Measurements from ENCODE around the gene CELF5.

CELF5 gene

DNA sequence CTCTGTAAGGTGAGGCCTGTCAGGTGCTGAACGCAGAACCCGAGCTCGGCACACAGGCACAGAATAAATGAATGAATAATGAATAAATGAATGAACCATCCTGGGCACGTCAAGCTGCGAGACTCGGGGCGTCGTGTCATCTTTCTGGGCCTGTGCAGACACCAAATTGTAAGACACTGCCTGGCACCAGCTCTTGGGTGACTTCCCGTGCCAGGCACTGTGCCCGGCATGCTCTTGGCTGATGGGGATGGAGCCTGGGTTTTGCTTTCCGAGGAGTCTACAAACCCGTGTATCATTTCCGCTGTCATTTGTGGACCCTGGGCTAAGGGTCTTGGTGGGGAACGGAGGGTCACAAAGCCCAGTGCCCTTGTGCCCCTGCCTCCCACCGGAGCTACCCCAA, 43.9 kb downstream of the CELF5 start:
- Mint-ChIP-seq H3K9me3 (no peaks in the 10 kb centered on the region), H3K27ac (peak overlapping the region in 1 of 2 donors; percentile 61), H3K4me1 (no peaks in the 10 kb centered on the region), H3K27me3 (peaks cover 53% of the 10 kb centered on the region), H3K4me3 (no peak overlapping the region)
- ATAC-seq = no peak
- no peak for DNase-seq

DNA sequence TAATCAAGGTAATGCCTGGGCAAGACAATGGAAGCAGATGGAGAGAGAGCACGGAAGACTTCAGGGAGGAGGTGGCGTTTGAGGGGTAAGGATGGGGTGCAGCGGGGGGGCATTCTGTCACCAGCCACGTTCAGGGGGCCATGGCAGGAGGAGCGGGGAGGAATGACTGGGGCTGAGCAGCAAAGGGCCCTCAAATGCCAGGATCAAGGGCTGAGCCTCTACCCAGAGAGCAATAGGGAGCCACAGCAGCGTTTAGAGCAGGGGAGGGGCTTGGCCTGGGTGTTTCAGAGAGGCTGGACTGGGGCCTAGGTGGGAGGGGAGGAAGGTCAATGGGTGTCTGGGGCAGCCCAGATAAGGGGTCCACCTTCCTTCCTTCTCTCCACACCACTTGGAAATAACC, 44.3 kb downstream of the CELF5 start:
- peaks cover 53% of the 10 kb centered on the region for H3K27me3 Mint-ChIP-seq
- peak overlapping the region in 1 of 2 donors; percentile 61 for H3K27ac Mint-ChIP-seq
- H3K4me3 Mint-ChIP-seq = no peak overlapping the region
- no peaks in the 10 kb centered on the region for H3K9me3 Mint-ChIP-seq
- DNase-seq (no peak), ATAC-seq (no peak)
- no peaks in the 10 kb centered on the region for H3K4me1 Mint-ChIP-seq

DNA sequence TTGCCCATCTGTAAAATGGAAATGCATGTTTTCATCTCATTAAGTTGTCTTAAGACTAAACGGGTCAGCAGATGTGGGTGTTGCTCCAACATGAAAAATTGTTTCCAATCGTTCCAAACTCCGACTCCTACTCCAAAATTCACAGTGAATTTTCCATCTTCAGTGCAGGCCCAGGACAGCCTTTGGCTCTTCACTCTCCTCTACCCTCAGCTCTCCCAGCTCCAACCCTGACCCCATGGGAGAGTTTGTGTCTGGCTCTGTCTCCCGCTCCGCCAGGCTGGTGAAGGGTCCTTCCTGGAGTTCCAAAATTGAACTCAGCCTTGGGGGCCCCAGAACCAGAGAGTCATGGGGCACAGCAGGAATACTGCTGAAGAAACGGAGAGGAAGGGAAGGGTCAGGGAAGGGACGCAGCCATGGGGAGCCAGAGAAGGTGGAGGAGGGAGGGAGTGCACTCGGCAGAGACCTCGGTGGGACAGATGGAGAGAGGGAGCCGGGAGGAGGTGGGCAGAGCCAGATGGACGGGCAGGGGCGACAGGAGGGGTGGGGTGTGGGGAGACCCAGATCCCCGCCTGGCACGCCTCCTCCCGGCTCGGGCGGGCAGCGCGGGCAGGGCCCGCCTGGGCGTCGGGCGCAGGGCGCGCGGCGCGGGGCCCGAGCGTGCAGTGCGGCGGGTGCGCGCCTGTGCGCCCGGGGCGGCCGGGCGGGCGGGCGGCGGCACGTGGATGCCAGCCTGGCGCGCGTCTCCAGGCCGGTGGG, 45.6 kb downstream of the CELF5 start:
- peaks cover 6% of the 10 kb centered on the region for H3K4me1 Mint-ChIP-seq
- H3K27ac Mint-ChIP-seq = no peak overlapping the region
- H3K27me3 Mint-ChIP-seq = peaks cover 53% of the 10 kb centered on the region
- H3K4me3 Mint-ChIP-seq = no peak overlapping the region
- H3K9me3 Mint-ChIP-seq = no peaks in the 10 kb centered on the region
- ATAC-seq (no peak), DNase-seq (no peak)

DNA sequence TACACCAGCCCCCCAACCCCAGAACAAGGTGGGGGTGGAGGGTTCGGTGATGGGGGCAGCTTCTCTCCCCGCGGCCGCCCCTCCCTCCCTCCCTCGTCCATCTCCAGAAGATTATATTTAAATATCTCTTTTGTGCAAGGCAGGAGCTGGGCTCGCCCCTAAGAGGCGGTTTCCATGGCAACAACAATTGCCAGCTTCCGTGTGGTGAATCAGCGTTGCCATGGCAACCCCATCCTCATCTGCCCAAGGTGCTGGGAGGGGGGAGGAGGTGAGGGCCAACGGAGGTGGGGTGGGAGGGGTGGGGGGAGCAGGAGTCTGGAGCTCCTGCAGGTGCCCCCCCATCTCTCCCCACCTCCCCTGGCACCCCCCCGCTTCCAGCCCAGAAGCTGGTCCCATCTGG, 46.4 kb downstream of the CELF5 start:
- peaks cover 12% of the 10 kb centered on the region for H3K4me1 Mint-ChIP-seq
- peaks cover 52% of the 10 kb centered on the region for H3K27me3 Mint-ChIP-seq
- no peak overlapping the region for H3K4me3 Mint-ChIP-seq
- ATAC-seq (no peak), DNase-seq (peak; percentile 45 to 61)
- no peak overlapping the region for H3K27ac Mint-ChIP-seq
- H3K9me3 Mint-ChIP-seq = no peaks in the 10 kb centered on the region

DNA sequence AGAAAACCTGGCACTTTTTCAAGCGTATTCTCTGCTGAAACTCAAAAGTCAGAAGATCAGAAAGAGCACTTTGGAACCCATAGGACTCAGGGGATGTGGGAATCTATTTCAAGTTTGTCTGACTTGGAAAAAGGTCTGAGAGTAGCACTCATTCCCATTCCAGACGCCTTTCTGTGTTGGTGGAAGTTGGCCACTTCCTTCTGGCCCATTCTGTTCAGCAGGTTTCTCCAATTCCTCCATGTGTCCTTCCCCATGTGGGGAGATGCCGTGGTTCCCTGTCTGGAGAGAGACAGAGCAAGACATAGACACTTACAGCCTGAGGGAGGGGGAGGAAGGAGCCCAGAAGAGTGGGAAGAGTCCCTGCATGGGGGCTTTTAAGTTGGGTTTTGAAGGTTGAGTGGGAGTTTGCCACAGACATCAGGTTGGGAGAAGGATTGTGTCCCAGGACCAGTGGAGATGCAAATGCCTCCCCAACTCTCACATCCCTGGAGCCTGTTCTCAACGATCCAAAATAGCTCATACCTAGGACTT, 48.0 kb downstream of the CELF5 start:
- no peak overlapping the region for H3K27ac Mint-ChIP-seq
- no peak for ATAC-seq
- no peak for DNase-seq
- H3K9me3 Mint-ChIP-seq = no peaks in the 10 kb centered on the region
- H3K4me1 Mint-ChIP-seq = peaks cover 12% of the 10 kb centered on the region
- H3K27me3 Mint-ChIP-seq = peaks cover 38% of the 10 kb centered on the region
- no peak overlapping the region for H3K4me3 Mint-ChIP-seq

DNA sequence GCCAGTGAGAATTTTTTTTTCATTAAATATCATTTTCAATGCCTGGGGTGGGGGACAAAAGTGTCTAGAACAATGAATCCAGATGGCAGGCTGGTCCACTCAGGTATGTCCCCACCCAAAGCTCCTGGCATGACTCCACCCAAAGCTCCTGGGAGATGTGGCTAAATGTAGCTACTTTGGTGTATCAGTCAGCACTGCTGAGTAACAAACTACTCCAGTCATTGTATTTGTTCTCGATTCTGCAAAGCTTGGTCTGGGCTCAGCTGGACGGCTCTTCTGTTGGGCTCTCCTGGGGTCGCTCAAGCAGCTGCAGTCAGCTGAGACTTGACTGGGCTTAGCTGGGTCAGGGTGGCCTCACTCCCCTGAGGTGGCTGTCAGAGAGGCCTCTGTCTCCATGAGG, 48.5 kb downstream of the CELF5 start:
- Mint-ChIP-seq H3K27me3 (peaks cover 33% of the 10 kb centered on the region), H3K27ac (no peak overlapping the region), H3K4me1 (peaks cover 12% of the 10 kb centered on the region), H3K4me3 (no peak overlapping the region), H3K9me3 (no peaks in the 10 kb centered on the region)
- ATAC-seq (no peak), DNase-seq (no peak)

DNA sequence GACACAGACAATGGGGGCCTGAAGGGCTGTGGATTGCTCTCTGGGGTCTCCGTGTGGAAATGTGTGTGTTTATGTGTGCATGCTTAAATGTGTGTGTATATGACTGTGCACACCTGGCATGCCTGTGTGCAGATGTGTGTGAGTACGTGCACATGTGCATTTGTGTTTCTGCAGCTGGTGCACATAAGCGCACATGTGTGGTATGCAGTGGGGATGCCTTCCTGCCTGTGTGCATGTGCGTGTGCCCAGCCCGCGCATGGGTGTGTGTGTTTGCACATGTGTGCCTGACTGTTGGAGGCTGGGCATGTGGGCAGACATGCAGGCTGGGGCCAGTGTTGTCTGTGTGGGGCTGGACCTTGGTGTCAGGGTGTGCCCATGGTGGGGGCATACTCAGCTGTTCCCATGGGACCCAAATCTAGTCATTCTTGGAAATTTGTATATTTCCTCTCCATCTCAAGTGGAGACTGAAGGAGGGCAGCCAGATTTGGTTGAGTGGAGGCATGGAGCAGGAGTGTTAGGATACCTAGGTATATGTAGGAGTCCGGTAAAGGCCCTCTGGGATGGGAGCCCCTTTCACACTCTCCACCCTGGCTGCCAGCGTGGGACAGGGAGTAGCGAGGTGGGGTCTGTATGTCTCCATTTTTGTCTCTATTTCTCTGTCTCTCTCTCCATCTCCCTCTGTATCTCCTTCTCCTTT, 49.9 kb downstream of the CELF5 start:
- H3K27ac Mint-ChIP-seq = no peak overlapping the region
- no peaks in the 10 kb centered on the region for H3K9me3 Mint-ChIP-seq
- no peak for DNase-seq
- H3K4me1 Mint-ChIP-seq = peaks cover 12% of the 10 kb centered on the region
- H3K27me3 Mint-ChIP-seq = peaks cover 19% of the 10 kb centered on the region
- peak overlapping the region; percentile 88 to 96 for H3K4me3 Mint-ChIP-seq
- no peak for ATAC-seq

DNA sequence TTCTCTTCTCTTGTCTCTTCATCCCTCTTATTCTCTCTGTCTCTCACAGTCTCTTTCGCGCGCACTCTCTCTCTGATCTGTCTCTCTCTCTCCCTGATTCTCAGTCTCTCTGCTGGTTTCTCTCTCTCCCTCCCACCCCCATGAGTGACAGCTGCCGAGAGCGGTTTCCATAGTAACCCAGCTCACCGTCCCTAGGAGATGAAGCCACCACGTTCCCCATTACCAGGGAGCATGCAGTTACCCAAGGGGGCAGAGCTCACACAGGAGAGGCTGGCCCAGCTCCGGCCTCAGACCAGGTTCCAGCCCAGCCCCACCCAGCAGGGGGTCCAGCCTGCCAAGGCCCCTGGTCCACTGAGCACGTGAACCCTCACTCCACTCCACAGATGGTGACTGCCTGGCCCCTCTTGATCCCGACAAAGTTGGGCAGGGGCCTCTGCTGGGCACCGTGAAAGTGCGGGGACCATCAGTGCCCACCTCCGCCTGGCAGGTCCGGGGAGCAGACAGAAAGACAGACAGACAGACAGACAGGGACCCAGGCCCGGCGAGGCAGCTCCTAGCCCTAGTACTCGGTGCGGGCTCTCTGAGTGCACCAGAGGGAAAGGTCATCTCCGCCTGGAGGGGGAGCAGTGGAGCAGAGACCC, 50.6 kb downstream of the CELF5 start:
- DNase-seq = peak in 1 of 2 donors; percentile 49
- peak overlapping the region; percentile 88 to 96 for H3K4me3 Mint-ChIP-seq
- peak; percentile 71 for ATAC-seq
- peak overlapping the region; percentile 16 to 94 for H3K27ac Mint-ChIP-seq
- peaks cover 13% of the 10 kb centered on the region for H3K27me3 Mint-ChIP-seq
- peaks cover 12% of the 10 kb centered on the region for H3K4me1 Mint-ChIP-seq
- H3K9me3 Mint-ChIP-seq = no peaks in the 10 kb centered on the region

DNA sequence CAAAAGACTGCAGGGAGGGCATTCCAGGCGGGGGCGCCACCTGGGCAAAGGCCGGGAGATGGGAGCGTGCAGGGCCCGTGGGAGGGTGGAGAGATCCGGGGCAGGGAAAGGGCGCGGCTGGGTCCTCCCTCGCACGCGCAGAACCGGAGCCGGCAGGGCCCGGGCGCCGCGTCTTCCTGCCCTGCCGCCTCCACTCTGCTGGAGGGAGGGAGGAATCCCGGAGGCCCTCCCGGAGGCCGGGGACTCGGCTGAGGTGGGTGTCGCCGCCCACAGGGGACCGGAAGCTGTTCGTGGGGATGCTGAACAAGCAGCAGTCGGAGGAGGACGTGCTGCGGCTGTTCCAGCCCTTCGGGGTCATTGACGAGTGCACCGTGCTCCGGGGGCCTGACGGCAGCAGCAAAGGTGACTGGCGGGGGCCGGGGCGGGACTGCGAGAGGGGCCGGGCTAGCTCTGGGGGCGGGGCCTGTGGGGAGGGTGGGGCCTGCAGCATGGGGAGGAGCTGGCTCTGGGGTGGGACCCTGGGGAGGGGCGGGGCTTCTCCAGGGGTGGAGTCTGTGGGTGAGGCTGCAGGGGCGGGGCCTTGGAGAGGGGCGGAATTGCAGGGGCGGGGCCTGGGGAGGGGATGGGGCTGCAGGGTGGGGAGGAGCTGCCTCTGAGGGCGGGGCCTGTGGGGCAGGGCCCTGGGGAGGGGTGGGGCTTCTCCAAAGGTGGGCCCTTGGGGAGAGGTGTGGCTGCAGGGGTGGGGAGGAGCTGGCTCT, 51.3 kb downstream of the CELF5 start:
- Mint-ChIP-seq H3K9me3 (no peaks in the 10 kb centered on the region), H3K27me3 (peaks cover 9% of the 10 kb centered on the region), H3K4me3 (peak overlapping the region; percentile 88 to 96), H3K27ac (peak overlapping the region; percentile 16 to 94), H3K4me1 (peaks cover 12% of the 10 kb centered on the region)
- ATAC-seq (peak; percentile 90), DNase-seq (peak; percentile 93)

DNA sequence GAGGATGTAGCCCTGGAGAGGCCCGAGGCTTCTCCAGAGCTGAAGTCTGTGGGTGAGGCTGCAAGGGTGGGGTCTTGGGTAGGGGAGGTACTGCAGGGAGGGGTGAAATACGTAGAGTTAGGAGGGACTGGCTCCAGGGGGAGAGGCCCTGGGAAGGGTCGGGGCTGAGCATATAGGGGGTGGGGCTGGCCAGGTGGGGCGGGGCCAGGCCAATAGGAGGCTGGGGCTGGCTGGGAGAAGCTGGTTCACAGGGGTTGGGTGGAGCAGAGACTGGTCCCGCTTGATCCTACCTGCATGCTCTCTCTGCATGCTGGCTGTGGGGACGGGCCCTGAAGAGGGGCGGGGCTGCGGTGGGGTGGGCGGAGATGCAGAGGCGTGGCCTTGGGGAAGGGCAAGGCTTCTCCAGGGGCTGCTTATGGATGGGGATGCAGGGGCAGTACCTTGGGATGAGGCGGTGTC, 51.9 kb downstream of the CELF5 start:
- Mint-ChIP-seq H3K9me3 (no peaks in the 10 kb centered on the region), H3K27me3 (peaks cover 7% of the 10 kb centered on the region), H3K4me3 (peak overlapping the region; percentile 55 to 62), H3K4me1 (peaks cover 12% of the 10 kb centered on the region), H3K27ac (no peak overlapping the region)
- ATAC-seq (peak; percentile 34), DNase-seq (peak in 1 of 2 donors; percentile 55)

DNA sequence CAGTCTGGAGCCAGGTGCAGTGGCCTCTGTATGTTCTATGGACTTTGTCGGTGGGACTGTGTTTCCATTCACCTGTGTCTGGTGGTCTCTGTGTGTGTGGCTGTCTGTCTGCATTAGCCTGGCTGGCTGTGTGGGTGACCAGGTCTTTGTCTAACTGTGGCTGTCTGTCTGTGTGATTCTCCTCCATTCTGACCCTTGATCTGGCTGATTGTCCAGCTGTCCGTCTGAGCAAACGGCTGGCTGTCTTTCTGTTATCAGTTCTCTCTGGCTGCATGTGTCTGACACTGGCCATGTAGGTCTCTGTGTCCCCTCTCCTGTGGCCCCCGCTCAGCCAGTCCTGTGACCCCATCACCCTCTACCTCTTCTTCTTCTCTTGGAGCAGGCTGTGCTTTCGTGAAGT, 53.2 kb downstream of the CELF5 start:
- ATAC-seq (no peak), DNase-seq (no peak)
- no peak overlapping the region for H3K27ac Mint-ChIP-seq
- H3K9me3 Mint-ChIP-seq = no peaks in the 10 kb centered on the region
- H3K4me3 Mint-ChIP-seq = no peak overlapping the region
- H3K27me3 Mint-ChIP-seq = peaks cover 9% of the 10 kb centered on the region
- peaks cover 12% of the 10 kb centered on the region for H3K4me1 Mint-ChIP-seq

DNA sequence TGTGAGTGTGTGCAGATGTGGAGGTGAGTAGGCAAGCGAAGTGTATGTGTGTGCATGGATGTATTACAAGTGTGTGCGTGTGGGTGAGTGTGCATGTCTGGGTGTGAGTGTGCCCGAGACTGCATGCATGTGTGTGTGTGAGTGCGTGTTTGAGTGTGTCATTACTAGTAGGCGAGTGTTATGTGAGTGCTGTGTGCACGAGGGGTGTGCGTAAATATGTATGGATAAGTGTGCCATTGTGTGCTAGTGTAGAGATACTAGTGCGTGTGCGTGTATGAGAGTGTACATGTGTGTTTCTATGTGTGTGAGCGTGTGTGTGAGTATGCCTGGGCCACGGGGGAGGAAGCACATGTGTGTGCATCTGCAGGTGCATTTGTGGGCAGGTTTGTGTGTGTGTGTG, 53.8 kb downstream of the CELF5 start:
- DNase-seq (no peak), ATAC-seq (no peak)
- Mint-ChIP-seq H3K4me1 (peaks cover 12% of the 10 kb centered on the region), H3K27ac (no peak overlapping the region), H3K27me3 (peaks cover 9% of the 10 kb centered on the region), H3K4me3 (no peak overlapping the region), H3K9me3 (no peaks in the 10 kb centered on the region)

DNA sequence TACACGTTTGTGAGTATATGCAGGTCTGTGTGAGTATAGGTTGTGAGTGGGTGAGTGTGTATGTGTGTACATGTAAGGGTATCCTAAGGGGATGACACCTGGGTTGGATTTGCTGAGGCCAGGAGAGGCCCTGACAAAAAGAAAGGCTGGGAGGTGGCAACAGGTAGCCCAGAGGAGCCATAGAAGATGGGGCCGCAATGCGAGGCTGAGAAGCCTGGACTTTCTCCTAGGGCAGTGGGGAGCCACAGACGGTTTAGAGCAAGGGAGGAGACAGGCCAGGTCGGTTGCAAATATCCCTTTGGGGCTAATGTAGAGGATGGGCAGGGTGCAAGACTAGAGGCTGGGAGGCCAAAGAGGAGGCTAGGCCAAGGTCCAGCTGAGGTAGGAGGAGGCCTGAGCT, 54.3 kb downstream of the CELF5 start:
- ATAC-seq (no peak), DNase-seq (no peak)
- Mint-ChIP-seq H3K4me3 (no peak overlapping the region), H3K9me3 (no peaks in the 10 kb centered on the region), H3K4me1 (peaks cover 12% of the 10 kb centered on the region), H3K27ac (no peak overlapping the region), H3K27me3 (peaks cover 9% of the 10 kb centered on the region)

DNA sequence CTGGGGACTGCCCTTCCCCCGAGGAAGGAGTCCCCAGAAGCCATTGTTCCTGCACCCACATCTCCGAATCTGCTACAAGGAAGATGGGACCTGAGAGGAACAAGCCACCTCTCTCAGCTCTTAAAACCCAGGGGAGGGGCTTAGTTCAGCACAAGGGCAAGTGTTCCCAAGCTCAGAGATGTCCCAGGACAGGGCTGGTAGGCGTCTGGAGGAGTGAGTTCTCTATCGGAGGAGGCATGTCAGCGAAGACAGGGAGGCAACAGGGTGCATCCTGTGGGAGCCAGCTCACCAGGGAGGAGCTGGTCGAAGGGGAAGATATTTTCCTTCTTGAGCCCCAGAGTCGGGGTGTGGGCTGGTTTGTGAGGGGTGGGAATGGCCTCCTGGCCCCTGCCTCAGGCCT, 54.8 kb downstream of the CELF5 start:
- Mint-ChIP-seq H3K9me3 (no peaks in the 10 kb centered on the region), H3K4me1 (peaks cover 16% of the 10 kb centered on the region), H3K27ac (no peak overlapping the region), H3K4me3 (no peak overlapping the region), H3K27me3 (peaks cover 9% of the 10 kb centered on the region)
- ATAC-seq (no peak), DNase-seq (no peak)

DNA sequence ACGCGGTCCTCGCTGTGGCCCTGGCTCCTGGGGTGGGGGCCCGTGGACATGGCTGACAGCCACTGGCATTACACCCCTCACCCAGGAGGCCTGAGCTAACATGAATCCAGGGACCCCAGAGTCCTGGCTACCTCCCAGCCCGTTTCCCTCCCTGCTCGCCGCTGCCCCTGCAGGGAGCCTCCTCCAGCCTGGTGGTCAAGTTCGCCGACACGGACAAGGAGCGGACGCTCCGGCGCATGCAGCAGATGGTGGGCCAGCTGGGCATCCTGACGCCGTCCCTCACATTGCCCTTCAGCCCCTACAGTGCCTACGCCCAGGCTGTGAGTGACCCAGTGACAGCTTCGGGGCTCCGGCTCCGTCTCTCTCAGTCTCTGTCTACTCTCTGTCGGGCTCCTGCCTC, 56.6 kb downstream of the CELF5 start:
- DNase-seq = no peak
- no peak overlapping the region for H3K4me3 Mint-ChIP-seq
- H3K4me1 Mint-ChIP-seq = peaks cover 15% of the 10 kb centered on the region
- ATAC-seq = no peak
- no peaks in the 10 kb centered on the region for H3K9me3 Mint-ChIP-seq
- no peak overlapping the region for H3K27ac Mint-ChIP-seq
- H3K27me3 Mint-ChIP-seq = peaks cover 9% of the 10 kb centered on the region
